MM.1S (cell line): ENCODE measurements around the gene NAALADL1.

ENCODE experiments used
- DNase-seq: peaks from one replicate; pipeline ENCODE4 v3.0.0-alpha.2; 2015
- H2AFZ ChIP-seq: fragments of 300-600 bp; sonication (generic); 2 replicates; pipeline ENCODE4 v1.6.0; 2016; ENCODE audit warnings: antibody characterized with exemption, low read length
- H3F3A ChIP-seq: fragments of 300-600 bp; sonication (generic); 2 replicates; pipeline ENCODE4 v1.6.1; 2016; ENCODE audit warnings: mild to moderate bottlenecking, antibody characterized with exemption, low read length, moderate library complexity, mixed read lengths; ENCODE audit not compliant: insufficient read depth
- H3K27ac ChIP-seq: fragments of 300-600 bp; sonication (generic); 2 replicates; pipeline ENCODE4 v1.5.1; 2016; ENCODE audit warnings: mild to moderate bottlenecking, low read length
- H3K27me3 ChIP-seq: fragments of 300-600 bp; sonication (generic); replicated peaks from 2 replicates; pipeline ENCODE4 v1.6.0; 2016; ENCODE audit warnings: low read length; ENCODE audit not compliant: insufficient read depth
- H3K36me3 ChIP-seq: fragments of 300-600 bp; sonication (generic); replicated peaks from 2 replicates; pipeline ENCODE4 v1.6.1; 2016; ENCODE audit warnings: mild to moderate bottlenecking, low read length, mixed read lengths; ENCODE audit not compliant: insufficient read depth
- H3K4me1 ChIP-seq: fragments of 300-600 bp; sonication (generic); 2 replicates; pipeline ENCODE4 v1.6.1; 2016; ENCODE audit warnings: low read length, mixed read lengths
- H3K4me2 ChIP-seq: fragments of 300-600 bp; sonication (generic); 2 replicates; pipeline ENCODE4 v1.6.0; 2016; ENCODE audit warnings: low read depth, low read length
- H3K4me3 ChIP-seq: fragments of 300-600 bp; sonication (generic); 2 replicates; pipeline ENCODE4 v1.5.1; 2016; ENCODE audit warnings: low read length, mixed read lengths
- H3K79me2 ChIP-seq: fragments of 300-600 bp; sonication (generic); 2 replicates; pipeline ENCODE4 v1.6.1; 2016; ENCODE audit warnings: mixed run types, low read length, mixed read lengths
- H3K9ac ChIP-seq: fragments of 300-600 bp; sonication (generic); 2 replicates; pipeline ENCODE4 v1.6.1; 2016; ENCODE audit warnings: low read length, mixed read lengths
- H3K9me2 ChIP-seq: fragments of 300-600 bp; sonication (generic); replicated peaks from 2 replicates; pipeline ENCODE4 v1.6.1; 2016; ENCODE audit warnings: mild to moderate bottlenecking, low read length, mixed read lengths; ENCODE audit not compliant: insufficient read depth
- H3K9me3 ChIP-seq: fragments of 300-600 bp; sonication (generic); replicated peaks from 2 replicates; pipeline ENCODE4 v1.6.1; 2016; ENCODE audit warnings: mild to moderate bottlenecking, low read length, mixed read lengths; ENCODE audit not compliant: insufficient read depth
- H4K20me1 ChIP-seq: fragments of 300-600 bp; sonication (generic); 2 replicates; pipeline ENCODE4 v1.6.1; 2016; ENCODE audit warnings: mild to moderate bottlenecking, low read length, moderate library complexity, mixed read lengths; ENCODE audit not compliant: insufficient read depth
- EZH2 ChIP-seq: fragments of 300-600 bp; sonication (generic); optimal IDR thresholded peaks from 2 replicates; pipeline ENCODE3; 2017; ENCODE audit warnings: low read depth, mild to moderate bottlenecking, antibody characterized with exemption, low read length, mixed read lengths
- EZH2phosphoT487 ChIP-seq: fragments of 300-600 bp; sonication (generic); IDR thresholded peaks from 2 replicates; pipeline ENCODE4 v1.6.1; 2018; ENCODE audit warnings: antibody characterized with exemption, low read length
- TF ChIP-seq, protein P1 (sequence below): fragments of 300-600 bp; sonication (generic); IDR thresholded peaks from 2 replicates; pipeline ENCODE4 v1.5.1; 2016; ENCODE audit warnings: antibody characterized with exemption, low read length, mixed read lengths

Gene NAALADL1

DNA sequence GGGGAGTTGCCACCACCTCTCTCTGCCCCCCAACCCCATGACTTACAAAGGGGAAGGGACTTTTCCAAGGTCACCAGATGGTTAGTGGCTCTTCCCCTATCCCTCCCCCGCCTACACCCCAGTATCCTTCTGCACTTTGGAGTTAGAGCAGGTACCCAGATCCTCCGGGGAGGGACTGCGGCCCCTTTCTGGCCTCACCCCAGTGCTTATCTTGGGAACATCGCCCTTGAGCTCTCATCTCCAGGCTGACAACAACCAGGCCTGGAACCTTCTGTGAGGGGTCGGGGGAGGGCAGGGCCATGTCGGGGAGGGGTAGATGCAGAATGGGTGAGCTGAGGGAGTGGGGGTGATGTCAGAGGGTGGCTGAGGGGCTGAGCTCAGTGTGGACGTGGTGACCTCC, 7.5 kb upstream of the NAALADL1 start:
- H3K36me3 ChIP-seq = no peaks in the 10 kb centered on the region
- no peaks in the 10 kb centered on the region for H4K20me1 ChIP-seq
- H3K4me1 ChIP-seq = peaks cover 9% of the 10 kb centered on the region
- no peaks in the 10 kb centered on the region for H3K9me2 ChIP-seq
- TF ChIP-seq EZH2phosphoT487 (no peak), EZH2 (no peak)
- TF ChIP-seq, protein P1, sequence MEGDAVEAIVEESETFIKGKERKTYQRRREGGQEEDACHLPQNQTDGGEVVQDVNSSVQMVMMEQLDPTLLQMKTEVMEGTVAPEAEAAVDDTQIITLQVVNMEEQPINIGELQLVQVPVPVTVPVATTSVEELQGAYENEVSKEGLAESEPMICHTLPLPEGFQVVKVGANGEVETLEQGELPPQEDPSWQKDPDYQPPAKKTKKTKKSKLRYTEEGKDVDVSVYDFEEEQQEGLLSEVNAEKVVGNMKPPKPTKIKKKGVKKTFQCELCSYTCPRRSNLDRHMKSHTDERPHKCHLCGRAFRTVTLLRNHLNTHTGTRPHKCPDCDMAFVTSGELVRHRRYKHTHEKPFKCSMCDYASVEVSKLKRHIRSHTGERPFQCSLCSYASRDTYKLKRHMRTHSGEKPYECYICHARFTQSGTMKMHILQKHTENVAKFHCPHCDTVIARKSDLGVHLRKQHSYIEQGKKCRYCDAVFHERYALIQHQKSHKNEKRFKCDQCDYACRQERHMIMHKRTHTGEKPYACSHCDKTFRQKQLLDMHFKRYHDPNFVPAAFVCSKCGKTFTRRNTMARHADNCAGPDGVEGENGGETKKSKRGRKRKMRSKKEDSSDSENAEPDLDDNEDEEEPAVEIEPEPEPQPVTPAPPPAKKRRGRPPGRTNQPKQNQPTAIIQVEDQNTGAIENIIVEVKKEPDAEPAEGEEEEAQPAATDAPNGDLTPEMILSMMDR = no peak
- no peak overlapping the region for H2AFZ ChIP-seq
- no peak overlapping the region for H3K27ac ChIP-seq
- H3K9me3 ChIP-seq = no peaks in the 10 kb centered on the region
- DNase-seq = no peak
- H3K79me2 ChIP-seq = no peaks in the 10 kb centered on the region
- H3K4me2 ChIP-seq = no peak overlapping the region
- no peak overlapping the region for H3K9ac ChIP-seq
- H3F3A ChIP-seq = peaks cover 5% of the 10 kb centered on the region; the same call in 1 of the 2 replicates
- H3K27me3 ChIP-seq = no peaks in the 10 kb centered on the region
- H3K4me3 ChIP-seq = no peak overlapping the region

- H3K36me3 ChIP-seq = no peaks in the 10 kb centered on the region
- peaks cover 5% of the 10 kb centered on the region; the same call in 1 of the 2 replicates for H3F3A ChIP-seq
- no peaks in the 10 kb centered on the region for H3K9me2 ChIP-seq
- H3K4me2 ChIP-seq = no peak overlapping the region
- DNase-seq = no peak
- no peak overlapping the region for H3K9ac ChIP-seq
- no peak overlapping the region for H2AFZ ChIP-seq
- H3K27me3 ChIP-seq = no peaks in the 10 kb centered on the region
- no peaks in the 10 kb centered on the region for H4K20me1 ChIP-seq
- H3K79me2 ChIP-seq = no peaks in the 10 kb centered on the region
- TF ChIP-seq EZH2phosphoT487 (no peak), EZH2 (no peak)
- TF ChIP-seq, protein P1 = no peak
- no peaks in the 10 kb centered on the region for H3K9me3 ChIP-seq
- H3K4me3 ChIP-seq = no peak overlapping the region
- H3K27ac ChIP-seq = no peak overlapping the region
- peaks cover 17% of the 10 kb centered on the region for H3K4me1 ChIP-seq
These were observed 6.5 kb upstream of the NAALADL1 start for GRCh38 chr11:65064847-65065240.

DNA sequence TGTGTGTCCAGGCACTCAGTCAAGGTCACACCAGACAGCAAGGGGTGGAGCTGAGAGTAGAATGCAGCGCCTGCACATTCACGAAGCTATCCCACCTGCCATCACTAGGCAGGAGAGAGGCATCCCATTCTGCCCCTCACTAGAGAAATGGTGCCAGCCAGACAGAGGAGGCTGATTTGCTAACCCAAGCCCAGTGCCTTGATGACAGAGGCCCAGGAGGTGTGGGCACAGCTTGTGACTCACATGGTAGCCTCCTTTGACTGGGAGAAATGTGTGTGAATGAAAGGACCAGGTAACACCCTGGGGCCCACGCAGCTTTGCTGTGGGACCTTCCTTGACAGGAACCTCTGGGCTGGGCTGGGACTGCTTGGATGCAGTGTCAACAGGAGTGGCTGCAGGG, 5.2 kb upstream of the NAALADL1 start:
- DNase-seq = no peak
- Histone ChIP-seq H3K4me2 (no peak overlapping the region), H3F3A (peaks cover 5% of the 10 kb centered on the region; the same call in 1 of the 2 replicates), H3K9me3 (no peaks in the 10 kb centered on the region), H3K4me3 (no peak overlapping the region), H3K79me2 (no peaks in the 10 kb centered on the region), H3K9me2 (no peaks in the 10 kb centered on the region), H2AFZ (no peak overlapping the region), H3K36me3 (no peaks in the 10 kb centered on the region), H3K27me3 (no peaks in the 10 kb centered on the region), H3K9ac (no peak overlapping the region), H4K20me1 (no peaks in the 10 kb centered on the region), H3K27ac (no peak overlapping the region), H3K4me1 (peaks cover 17% of the 10 kb centered on the region)
- TF ChIP-seq, protein P1 = no peak
- TF ChIP-seq EZH2 (no peak), EZH2phosphoT487 (no peak)
